ENCODE data around the gene DDO.

DNA sequence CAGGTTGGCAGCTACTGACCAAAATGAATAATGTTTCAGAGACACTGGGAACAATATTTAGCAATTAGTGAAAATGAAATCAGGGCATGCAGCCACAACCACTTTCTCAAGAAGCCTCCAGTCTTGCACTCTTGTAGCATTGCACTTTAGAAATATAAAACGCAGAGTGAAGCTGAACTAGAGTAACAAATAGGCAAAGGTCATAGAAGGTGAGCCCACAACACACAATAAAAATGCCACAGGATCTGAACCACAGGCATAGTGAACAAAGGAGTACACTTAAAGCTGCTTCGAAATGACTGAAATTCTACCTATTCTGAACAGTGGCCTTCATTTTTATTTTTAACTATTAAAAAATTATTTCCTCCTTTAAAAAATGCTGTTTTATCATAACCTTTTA, 25.0 kb downstream of the DDO start:
- TF ChIP-seq, protein P1, sequence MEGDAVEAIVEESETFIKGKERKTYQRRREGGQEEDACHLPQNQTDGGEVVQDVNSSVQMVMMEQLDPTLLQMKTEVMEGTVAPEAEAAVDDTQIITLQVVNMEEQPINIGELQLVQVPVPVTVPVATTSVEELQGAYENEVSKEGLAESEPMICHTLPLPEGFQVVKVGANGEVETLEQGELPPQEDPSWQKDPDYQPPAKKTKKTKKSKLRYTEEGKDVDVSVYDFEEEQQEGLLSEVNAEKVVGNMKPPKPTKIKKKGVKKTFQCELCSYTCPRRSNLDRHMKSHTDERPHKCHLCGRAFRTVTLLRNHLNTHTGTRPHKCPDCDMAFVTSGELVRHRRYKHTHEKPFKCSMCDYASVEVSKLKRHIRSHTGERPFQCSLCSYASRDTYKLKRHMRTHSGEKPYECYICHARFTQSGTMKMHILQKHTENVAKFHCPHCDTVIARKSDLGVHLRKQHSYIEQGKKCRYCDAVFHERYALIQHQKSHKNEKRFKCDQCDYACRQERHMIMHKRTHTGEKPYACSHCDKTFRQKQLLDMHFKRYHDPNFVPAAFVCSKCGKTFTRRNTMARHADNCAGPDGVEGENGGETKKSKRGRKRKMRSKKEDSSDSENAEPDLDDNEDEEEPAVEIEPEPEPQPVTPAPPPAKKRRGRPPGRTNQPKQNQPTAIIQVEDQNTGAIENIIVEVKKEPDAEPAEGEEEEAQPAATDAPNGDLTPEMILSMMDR (conservative IDR thresholded peaks at IDR 0.05) = no peak
- no peak for TF ChIP-seq ZFX (IDR thresholded peaks at IDR 0.05)

Measured in C4-2B (cell line).